Suppressor macrophage treated with lipopolysaccharide for 4 hours (primary cell): Measurements from ENCODE around the gene C1orf185.
"Not testable (repeated sequence)": the region's sequence is repeated elsewhere in the genome, so short reads cannot be mapped to it uniquely, and the experiment has no call there.

Source experiments
- DNase-seq: peaks from one replicate; pipeline ENCODE4 v3.0.0-alpha.2; 2020

C1orf185 gene

DNA sequence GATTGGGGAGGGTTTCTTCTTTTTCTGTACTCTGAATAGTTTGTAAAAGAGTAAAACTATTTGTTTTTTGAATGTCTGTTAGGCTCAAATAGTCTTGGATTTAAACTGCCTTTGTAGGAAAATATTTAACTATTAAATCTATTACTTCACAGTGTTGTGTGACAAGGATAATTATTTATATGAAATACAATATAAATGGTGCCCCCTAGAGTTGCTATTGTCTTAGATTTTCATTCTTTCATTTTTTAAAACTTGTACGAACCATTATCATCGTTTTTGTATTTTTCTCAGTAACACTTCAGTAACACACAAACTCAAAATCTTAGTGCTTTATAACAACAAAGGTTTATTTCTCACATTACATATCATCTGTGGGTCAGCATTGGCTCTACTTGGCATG, 37.4 kb downstream of the C1orf185 start:
- DNase-seq: no peak

GRCh38 chr1:51147394-51147793, 45.4 kb downstream of the C1orf185 start:
- DNase-seq: no peak

DNA sequence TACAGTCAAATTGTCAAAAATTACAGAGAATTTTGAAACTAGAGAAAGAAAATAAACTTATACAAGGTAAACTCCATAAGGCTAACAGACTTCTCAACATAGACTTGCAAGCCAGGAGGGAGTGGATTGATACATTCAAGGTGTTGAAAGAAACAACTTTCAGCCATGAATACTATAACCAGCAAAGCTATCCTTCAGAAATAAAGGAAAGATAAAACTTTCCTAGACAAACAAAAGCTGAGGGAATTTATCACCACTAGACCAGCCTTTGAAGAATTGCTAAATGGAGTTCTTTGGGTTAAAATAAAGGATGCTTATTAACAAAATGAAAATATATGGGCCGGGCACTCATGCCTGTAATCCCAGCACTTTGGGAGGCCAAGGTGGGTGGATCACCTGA, 52.7 kb downstream of the C1orf185 start:
- DNase-seq: no peak

- DNase-seq: peak; percentile 39
Measured at GRCh38 chr1:51156752-51157151, 54.7 kb downstream of the C1orf185 start.

DNA sequence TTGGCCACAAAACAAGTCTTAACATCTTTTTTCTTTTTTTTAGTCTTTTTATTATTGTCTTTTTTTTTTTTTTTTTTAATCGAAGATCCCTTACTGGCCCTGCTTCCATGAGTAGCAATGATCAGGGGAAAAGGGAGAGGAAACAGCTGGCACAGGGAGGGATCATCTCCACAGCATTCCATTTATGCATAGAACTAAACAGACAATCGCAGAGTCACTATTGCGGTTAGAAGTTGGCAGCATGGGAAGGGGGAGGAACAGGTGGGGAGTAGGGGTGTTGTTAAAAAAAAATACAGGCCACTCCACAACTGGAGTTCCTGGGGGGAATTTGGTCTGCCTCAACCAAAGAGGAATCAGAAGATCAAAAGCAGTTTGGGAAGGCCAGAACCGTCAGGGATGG, 55.4 kb downstream of the C1orf185 start:
- no peak for DNase-seq

DNA sequence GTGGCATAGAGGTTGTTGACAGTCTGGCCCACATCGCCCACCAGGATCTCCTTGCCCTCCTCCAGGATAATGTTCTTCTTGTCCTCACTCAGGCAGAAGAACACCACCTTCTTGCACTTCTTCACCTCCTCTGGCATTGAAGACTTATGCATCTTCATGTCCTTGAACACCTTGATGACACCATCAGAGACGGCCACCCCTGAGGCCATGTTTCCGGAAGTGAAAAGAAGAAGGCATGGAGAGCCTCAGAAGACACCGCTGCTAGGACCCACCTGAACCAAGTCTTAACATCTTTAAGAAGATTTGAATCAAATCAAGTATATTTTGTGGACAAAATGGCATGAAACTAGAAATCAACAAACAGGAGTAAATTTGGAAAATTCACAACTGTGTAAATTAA, 56.2 kb downstream of the C1orf185 start:
- no peak for DNase-seq

DNA sequence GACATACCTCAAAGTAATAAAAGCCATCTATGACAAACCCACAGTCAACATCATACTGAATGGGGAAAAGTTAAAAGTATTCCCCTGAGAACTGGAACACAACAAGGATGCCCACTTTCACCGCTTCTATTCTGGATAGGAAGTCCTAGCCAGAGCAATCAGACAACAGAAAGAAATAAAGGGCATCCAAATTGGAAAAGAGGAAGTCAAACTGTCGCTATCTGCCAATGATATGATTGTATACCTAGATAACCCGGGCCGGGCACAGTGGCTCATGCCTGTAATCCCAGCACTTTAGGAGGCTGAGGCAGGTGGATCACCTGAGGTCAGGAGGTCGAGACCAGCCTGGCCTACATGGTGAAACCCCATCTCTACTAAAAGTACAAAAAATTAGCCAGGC, 60.5 kb downstream of the C1orf185 start:
- DNase-seq: not testable (repeated sequence)

GRCh38 chr1:51165540-51165939, 63.5 kb downstream of the C1orf185 start:
- DNase-seq: no peak

GRCh38 chr1:51168266-51168845, 66.3 kb downstream of the C1orf185 start:
- DNase-seq: peak; percentile 62

GRCh38 chr1:51168936-51169335, 66.9 kb downstream of the C1orf185 start:
- no peak for DNase-seq

- DNase-seq: peak; percentile 84
Measured at GRCh38 chr1:51170342-51170741, 68.3 kb downstream of the C1orf185 start.

DNA sequence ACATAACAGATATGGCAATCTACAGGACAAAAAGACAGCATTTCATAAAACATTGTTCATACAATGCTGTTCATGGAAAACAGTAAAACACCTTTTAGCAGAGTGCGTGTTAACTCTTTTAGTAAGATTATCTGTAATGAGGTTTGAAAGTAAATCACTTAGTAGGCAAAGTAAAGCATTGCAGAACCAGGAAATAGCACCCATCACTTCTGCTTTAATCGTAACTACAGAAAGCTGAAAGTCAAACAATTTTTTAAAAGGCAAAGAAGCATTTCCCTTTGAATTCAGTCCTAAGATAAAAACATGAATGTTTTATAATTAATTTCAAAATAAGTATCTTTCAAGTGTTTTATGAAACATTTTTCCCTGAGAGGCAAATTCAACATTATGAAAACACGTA, 70.8 kb downstream of the C1orf185 start:
- peak; percentile 22 for DNase-seq

DNA sequence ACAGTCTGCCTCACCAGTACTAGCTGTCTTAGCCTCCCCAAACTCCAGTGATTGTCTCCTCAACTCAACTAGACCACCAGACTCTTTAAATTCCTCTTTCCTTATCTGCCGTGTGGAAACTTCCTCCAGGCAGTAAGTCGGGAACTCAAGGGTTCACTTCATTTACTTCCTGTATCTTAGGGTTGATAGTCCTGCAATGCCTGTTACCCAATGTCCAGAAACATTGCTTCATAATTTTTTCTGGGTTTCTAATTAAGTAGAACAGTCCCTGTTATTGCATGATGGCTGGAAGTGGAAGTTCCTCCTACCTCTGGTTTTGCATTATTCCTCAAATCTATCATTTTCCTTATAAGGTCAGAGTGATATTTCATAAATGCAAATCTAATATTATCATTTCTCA, 73.2 kb downstream of the C1orf185 start:
- DNase-seq: peak; percentile 89

DNA sequence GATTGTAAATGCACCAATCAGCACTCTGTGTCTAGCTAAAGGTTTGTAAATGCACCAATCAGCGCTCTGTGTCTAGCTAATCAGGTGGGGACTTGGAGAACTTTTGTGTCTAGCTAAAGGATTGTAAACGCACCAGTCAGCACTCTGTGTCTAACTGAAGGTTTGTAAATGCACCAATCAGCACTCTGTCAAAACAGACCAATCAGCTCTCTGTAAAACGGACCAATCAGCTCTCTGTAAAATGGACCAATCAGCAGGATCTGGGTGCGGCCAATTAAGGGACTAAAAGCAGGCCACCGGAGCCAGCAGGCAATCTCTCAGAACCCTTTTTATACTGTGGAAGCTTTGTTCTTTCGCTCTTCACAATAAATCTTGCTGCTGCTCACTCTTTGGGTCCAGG, 76.0 kb downstream of the C1orf185 start:
- not testable (repeated sequence) for DNase-seq

DNA sequence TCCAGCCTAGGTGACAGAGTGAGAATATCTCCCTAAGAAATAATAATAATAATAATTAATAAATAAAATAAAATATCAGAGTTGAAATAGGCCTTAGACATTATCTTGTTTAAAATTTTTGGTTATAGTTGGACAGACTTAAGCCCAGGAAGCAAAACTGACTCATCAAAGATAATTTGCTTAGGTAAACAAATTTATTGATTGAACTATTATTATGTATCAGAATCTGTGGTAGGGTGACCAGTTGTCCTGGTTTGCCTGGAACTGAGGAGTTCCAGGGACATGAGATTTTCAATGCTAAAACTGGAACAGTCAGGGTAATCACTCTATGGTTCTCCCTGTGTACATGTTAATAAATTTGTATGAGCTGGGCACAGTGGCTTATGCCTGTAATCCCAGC, 86.2 kb downstream of the C1orf185 start:
- DNase-seq: no peak

DNA sequence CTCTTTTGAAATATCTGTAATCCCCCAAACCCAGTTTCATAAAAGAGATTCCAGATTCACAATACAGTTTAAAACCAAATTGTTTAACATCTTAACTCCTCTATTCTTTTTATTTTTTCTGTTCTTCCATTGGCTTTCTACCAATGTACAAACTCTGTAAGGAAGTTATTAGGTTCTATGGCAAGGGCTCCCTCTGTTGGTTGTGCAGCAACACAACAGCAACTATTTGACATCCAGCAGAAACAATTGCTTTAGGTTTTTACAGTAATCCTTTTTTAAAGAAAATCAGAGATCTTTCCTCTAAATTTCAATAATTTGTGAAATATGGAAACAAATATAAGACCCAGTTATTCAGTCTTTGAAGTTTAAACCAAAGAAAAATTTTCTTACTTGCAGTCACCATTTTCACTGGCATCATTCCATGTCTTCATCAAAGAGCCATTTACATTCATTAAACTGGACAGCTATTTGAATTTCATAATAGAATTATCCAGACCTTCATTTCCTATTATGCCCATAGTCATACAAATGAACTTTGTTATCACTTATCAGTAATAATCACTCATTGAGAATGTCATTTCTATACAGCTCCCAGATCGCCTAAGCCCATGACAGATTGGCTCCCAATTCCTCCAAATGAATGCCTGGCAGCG, 87.5 kb downstream of the C1orf185 start:
- DNase-seq: peak; percentile 75

- peak; percentile 27 for DNase-seq
Measured at GRCh38 chr1:51190961-51191360, 88.9 kb downstream of the C1orf185 start.

DNA sequence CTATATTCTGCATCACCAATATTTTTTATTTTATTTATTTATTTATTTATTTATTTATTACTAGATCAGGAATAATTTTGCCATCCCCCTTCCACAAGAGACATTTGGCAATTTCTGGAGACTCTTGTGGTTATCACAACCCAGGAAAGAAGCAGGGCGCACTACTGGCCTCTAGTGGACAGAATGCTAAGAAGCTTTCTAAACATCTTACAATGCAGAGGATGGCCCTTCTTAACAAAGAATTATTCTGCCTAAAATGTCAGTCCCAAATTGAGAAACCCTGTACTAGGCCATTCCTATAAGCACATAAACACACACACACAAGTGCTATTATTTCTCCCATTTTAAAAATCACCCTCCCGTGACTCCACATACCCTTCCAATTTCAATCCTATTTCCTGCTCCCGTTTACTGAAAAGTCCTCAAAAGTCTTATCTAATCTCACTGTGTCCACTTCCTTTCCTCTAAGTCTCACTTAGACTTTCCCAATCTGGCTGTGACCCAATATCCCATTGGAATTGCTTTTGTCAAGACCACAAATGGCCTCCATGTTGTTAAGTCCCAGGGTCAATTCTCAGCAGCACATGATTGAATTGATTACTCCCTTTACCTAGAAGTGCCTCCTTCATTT, 90.3 kb downstream of the C1orf185 start:
- peak; percentile 81 for DNase-seq

DNA sequence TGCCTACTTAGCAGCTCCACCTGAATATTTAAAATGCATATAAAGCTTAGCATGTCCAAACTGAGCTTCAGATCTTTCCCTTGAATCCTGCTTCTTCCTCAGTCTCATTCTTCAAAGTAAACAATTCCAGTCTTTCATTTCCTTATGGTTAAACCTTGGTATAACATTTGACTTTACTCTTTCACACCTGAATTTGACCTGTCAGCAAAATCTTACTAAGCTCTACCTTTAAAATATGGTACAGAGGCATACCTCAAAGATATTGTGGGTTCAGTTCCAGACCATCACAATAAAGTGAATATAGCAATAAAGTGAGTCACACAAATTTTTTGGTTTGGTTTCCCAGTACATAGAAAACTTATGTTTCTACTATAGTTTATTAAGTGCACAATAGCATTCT, 91.5 kb downstream of the C1orf185 start:
- DNase-seq: no peak
